Calu3 (cell line): Measurements from ENCODE around the gene COL11A1. TPM values are rescaled to one million over a fixed set of nuclear protein-coding genes. Genes with fewer than 3 reads are reported as not detected.

ENCODE experiments used
- BruUV-seq: library from RNA; stranded (reverse); fragments of 400-500 nt; replicated peaks from 2 replicates; lab custom pipeline; 2021; lab: Mats Ljungman, UMichigan
- CTCF ChIA-PET: fragments of 300-600 bp; sonication (Branson Sonifier 250); formaldehyde crosslinking; loops from one replicate; lab custom pipeline; 2022; ENCODE audit warnings: antibody characterized with exemption; lab: Charles Lee
- DNase-seq: peaks from one replicate; pipeline ENCODE4 v3.0.0; 2022
- H3K27ac Mint-ChIP-seq: one replicate; pipeline ENCODE4 v1.8.0; 2022; ENCODE audit warnings: mixed read lengths; ENCODE audit not compliant: unreplicated experiment
- H3K27me3 Mint-ChIP-seq: one replicate; pipeline ENCODE4 v1.8.0; 2022; ENCODE audit warnings: mixed read lengths; ENCODE audit not compliant: unreplicated experiment
- H3K36me3 Mint-ChIP-seq: one replicate; pipeline ENCODE4 v1.8.0; 2022; ENCODE audit warnings: mild to moderate bottlenecking, moderate library complexity, mixed read lengths; ENCODE audit not compliant: insufficient read depth, unreplicated experiment
- H3K4me1 Mint-ChIP-seq: one replicate; pipeline ENCODE4 v1.8.0; 2022; ENCODE audit warnings: mild to moderate bottlenecking, low read depth, mixed read lengths; ENCODE audit not compliant: unreplicated experiment
- H3K4me3 Mint-ChIP-seq: one replicate; pipeline ENCODE4 v1.8.0; 2022; ENCODE audit warnings: mild to moderate bottlenecking, low read depth, moderate library complexity, mixed read lengths; ENCODE audit not compliant: unreplicated experiment
- H3K9me3 Mint-ChIP-seq: one replicate; pipeline ENCODE4 v1.8.0; 2022; ENCODE audit warnings: low read depth, mixed read lengths; ENCODE audit not compliant: unreplicated experiment
- intact Hi-C: fragments of 100-400 bp; cut with micrococcal nuclease; formaldehyde crosslinking; loops from one replicate; pipeline ENCODE4 v1.10.0; 2022; ENCODE audit not compliant: unreplicated experiment
- total RNA-seq: library from RNA; stranded (reverse); gene quantifications from 2 replicates; pipeline ENCODE4 v1.2.3, GENCODE V29; 2022
- TF ChIP-seq, protein P1 (sequence below): fragments of 200-600 bp; IDR thresholded peaks from one replicate; pipeline ENCODE4 v1.8.0; 2022; ENCODE audit warnings: antibody characterized with exemption; ENCODE audit not compliant: unreplicated experiment

COL11A1 gene
- total RNA-seq, 1 experiment from 2014 or later, result not detected

DNA sequence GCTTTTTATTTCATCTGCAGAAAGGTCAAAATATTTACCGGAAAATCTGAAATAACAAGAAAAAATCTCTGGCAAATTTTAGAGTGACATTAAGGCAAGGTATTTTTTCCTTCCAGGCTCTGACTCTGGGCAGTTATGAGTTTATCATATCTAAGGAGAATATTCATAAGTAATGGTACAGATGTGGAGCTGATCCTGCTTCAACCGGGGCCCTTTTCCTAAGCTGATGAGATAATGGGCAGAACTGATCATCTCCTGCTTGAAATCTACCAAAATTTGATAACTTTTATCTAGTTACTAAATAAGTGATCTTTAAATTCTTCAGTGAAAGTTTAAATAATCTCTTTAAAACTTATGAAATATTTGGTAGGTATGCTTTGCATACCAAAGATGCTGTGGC is 211.6 kb downstream of the COL11A1 start:
- Mint-ChIP-seq H3K27me3 (no peaks in the 10 kb centered on the region), H3K4me1 (no peaks in the 10 kb centered on the region), H3K36me3 (no peaks in the 10 kb centered on the region), H3K27ac (no peak overlapping the region), H3K4me3 (no peak overlapping the region), H3K9me3 (no peaks in the 10 kb centered on the region)
- no peak for DNase-seq
- intact Hi-C loops, result no loop called here
- CTCF ChIA-PET, result no interaction called here
- TF ChIP-seq, protein P1, sequence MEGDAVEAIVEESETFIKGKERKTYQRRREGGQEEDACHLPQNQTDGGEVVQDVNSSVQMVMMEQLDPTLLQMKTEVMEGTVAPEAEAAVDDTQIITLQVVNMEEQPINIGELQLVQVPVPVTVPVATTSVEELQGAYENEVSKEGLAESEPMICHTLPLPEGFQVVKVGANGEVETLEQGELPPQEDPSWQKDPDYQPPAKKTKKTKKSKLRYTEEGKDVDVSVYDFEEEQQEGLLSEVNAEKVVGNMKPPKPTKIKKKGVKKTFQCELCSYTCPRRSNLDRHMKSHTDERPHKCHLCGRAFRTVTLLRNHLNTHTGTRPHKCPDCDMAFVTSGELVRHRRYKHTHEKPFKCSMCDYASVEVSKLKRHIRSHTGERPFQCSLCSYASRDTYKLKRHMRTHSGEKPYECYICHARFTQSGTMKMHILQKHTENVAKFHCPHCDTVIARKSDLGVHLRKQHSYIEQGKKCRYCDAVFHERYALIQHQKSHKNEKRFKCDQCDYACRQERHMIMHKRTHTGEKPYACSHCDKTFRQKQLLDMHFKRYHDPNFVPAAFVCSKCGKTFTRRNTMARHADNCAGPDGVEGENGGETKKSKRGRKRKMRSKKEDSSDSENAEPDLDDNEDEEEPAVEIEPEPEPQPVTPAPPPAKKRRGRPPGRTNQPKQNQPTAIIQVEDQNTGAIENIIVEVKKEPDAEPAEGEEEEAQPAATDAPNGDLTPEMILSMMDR, result no peak
- BruUV-seq, result no TSS peak

- no peak for DNase-seq
- CTCF ChIA-PET, result no interaction called here
- Mint-ChIP-seq H3K4me3 (no peak overlapping the region), H3K9me3 (no peaks in the 10 kb centered on the region), H3K36me3 (no peaks in the 10 kb centered on the region), H3K27ac (no peak overlapping the region), H3K4me1 (no peaks in the 10 kb centered on the region), H3K27me3 (no peaks in the 10 kb centered on the region)
- intact Hi-C loops, result no loop called here
- no TSS peak for BruUV-seq
- TF ChIP-seq, protein P1, result no peak
Measured at GRCh38 chr1:102896286-102896685, 212.0 kb downstream of the COL11A1 start.

GRCh38 chr1:102891868-102892625 is 216.3 kb downstream of the COL11A1 start:
- intact Hi-C loops, result no loop called here
- no peaks in the 10 kb centered on the region for H3K4me1 Mint-ChIP-seq
- H3K9me3 Mint-ChIP-seq, result peaks cover 2% of the 10 kb centered on the region
- TF ChIP-seq, protein P1, result no peak
- no peak overlapping the region for H3K27ac Mint-ChIP-seq
- no peak for DNase-seq
- BruUV-seq, result no TSS peak
- CTCF ChIA-PET, result no interaction called here
- H3K4me3 Mint-ChIP-seq, result no peak overlapping the region
- no peaks in the 10 kb centered on the region for H3K27me3 Mint-ChIP-seq
- no peaks in the 10 kb centered on the region for H3K36me3 Mint-ChIP-seq

DNA sequence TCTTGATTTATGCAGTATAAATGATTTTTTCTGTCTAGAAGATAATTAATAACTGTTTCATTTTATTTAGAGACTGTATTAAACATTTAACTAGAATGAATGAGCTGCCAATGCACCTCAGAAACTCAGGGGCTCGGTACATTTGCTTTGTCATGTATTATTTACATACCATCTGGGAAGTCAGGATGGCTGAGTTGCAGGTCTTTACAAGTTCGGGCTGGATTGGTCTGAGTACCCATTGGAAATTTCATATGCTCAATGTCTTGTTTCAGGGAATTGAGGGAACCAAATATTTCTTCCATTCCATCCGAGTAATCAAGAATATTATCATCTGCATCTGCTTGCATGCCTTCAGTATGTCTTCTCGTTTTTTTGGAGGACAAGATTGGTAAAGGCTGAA is 221.7 kb downstream of the COL11A1 start:
- CTCF ChIA-PET, result no interaction called here
- Mint-ChIP-seq H3K9me3 (peaks cover 2% of the 10 kb centered on the region), H3K4me1 (no peaks in the 10 kb centered on the region), H3K27me3 (no peaks in the 10 kb centered on the region), H3K36me3 (no peaks in the 10 kb centered on the region), H3K27ac (no peak overlapping the region), H3K4me3 (no peak overlapping the region)
- no TSS peak for BruUV-seq
- TF ChIP-seq, protein P1, result no peak
- DNase-seq, result no peak
- intact Hi-C loops, result no loop called here
